ENCODE measurements around the gene METAP1D.
"Not testable (repeated sequence)": the region's sequence is repeated elsewhere in the genome, so short reads cannot be mapped to it uniquely, and the experiment has no call there.

METAP1D gene

DNA sequence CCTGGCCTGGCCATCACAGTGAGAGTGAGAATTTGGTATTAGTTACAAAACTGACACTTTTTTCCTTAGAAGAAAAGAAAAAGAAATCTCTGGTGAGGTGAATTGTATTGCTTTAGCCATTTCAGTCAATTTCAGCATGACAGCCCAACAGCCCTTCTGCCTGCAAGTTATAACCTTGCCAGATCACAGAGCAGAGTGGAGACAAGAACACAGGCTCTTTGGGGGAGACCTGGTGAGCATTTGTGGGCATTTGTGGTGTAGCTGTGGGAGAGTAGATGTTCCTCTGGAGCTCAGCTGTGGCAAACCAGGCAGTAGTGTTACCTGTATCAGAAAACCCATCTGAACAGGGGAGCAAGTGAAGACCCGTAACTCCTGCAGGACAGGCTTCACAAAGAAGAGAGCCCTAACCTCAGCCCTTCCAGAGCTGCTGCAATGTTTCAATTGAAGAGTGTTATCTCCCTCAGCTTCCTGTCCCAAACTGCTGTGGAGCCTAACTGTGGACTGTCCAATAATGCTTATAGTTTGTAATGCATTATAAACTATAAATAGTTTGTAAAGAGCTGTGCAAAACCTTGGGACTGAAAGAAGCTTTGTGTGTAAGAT, 62.8 kb downstream of the METAP1D start:
- no peak overlapping the region for H3K4me3 ChIP-seq (ENCODE audit: low read depth, low read length)
- TF ChIP-seq, protein P1, sequence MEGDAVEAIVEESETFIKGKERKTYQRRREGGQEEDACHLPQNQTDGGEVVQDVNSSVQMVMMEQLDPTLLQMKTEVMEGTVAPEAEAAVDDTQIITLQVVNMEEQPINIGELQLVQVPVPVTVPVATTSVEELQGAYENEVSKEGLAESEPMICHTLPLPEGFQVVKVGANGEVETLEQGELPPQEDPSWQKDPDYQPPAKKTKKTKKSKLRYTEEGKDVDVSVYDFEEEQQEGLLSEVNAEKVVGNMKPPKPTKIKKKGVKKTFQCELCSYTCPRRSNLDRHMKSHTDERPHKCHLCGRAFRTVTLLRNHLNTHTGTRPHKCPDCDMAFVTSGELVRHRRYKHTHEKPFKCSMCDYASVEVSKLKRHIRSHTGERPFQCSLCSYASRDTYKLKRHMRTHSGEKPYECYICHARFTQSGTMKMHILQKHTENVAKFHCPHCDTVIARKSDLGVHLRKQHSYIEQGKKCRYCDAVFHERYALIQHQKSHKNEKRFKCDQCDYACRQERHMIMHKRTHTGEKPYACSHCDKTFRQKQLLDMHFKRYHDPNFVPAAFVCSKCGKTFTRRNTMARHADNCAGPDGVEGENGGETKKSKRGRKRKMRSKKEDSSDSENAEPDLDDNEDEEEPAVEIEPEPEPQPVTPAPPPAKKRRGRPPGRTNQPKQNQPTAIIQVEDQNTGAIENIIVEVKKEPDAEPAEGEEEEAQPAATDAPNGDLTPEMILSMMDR (IDR thresholded peaks at IDR 0.05; ENCODE audit: low read depth, low read length): no peak

GRCh38 chr2:172063446-172063845, 63.7 kb downstream of the METAP1D start:
- H3K4me3 ChIP-seq (ENCODE audit: low read depth, low read length): no peak overlapping the region
- TF ChIP-seq, protein P1 (IDR thresholded peaks at IDR 0.05; ENCODE audit: low read depth, low read length): no peak

- H3K4me3 ChIP-seq (ENCODE audit: low read depth, low read length): no peak overlapping the region
- TF ChIP-seq, protein P1 (IDR thresholded peaks at IDR 0.05; ENCODE audit: low read depth, low read length): no peak
Measured at GRCh38 chr2:172065111-172065510, 65.4 kb downstream of the METAP1D start.

DNA sequence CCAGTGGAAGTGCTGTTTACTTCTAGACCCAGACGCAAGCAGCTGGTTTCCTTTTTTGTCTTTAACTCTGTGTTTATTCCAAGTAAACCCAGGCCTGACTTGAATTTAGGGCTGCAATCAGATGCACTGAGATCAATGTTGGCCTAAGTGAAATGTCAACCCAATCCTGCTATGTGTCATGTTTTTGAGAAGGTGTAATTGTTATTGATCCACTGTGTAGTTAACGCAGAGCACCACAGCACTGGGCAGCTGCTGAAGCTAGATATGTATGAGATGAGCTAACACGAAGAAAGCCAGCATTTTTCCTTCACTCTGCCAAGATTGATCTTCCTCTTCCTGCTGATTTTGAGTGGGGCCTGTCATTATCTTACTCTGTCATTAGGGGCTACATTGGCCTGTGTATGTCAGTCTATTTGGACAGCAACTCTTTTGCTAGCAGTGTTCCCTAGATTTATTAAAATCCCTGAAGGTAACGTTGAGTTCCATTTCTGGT, 66.7 kb downstream of the METAP1D start:
- no peak overlapping the region for H3K4me3 ChIP-seq (ENCODE audit: low read depth, low read length)
- TF ChIP-seq, protein P1 (IDR thresholded peaks at IDR 0.05; ENCODE audit: low read depth, low read length): no peak

- not testable (repeated sequence) for H3K4me3 ChIP-seq (ENCODE audit: low read depth, low read length)
Measured at GRCh38 chr2:172067905-172068304, 68.2 kb downstream of the METAP1D start.

DNA sequence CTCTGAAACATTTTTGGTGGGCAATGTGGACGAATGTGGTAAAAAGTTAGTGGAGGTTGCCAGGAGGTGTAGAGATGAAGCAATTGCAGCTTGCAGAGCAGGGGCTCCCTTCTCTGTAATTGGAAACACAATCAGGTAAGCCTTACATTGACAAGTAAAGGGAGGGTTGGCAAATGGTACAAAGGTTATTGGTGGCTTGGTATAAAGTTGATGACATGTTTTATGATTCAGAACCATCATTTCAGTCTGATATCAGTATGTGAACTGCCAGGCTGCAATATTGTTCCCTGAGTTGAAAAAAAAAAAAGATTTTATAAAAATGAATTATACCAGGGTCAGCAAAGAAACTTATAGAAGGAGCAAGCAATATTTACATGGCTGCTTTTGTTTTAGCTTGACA, 71.2 kb downstream of the METAP1D start:
- TF ChIP-seq, protein P1 (IDR thresholded peaks at IDR 0.05; ENCODE audit: low read depth, low read length): no peak
- no peak overlapping the region for H3K4me3 ChIP-seq (ENCODE audit: low read depth, low read length)

GRCh38 chr2:172072303-172072702, 72.5 kb downstream of the METAP1D start:
- TF ChIP-seq, protein P1 (IDR thresholded peaks at IDR 0.05; ENCODE audit: low read depth, low read length): no peak
- H3K4me3 ChIP-seq (ENCODE audit: low read depth, low read length): no peak overlapping the region

DNA sequence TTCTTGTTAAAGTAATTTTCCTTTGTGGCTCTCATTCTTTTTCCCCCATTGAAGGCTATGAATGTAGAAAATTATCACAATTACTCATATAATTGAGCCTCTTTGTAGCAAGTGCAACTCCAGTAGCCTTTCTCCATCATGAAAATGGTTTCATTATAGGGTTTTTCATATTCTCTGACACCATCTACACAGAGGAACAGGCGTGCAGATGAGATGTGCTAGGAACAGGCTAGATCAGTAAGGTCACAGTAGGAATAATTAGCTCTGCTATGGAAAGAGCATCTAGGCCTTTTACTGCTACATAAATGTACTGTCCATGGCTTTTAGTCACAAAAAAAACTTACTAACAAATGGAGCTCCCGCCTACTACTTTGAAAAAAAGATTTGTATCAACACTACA, 73.0 kb downstream of the METAP1D start:
- no peak overlapping the region for H3K4me3 ChIP-seq (ENCODE audit: low read depth, low read length)
- TF ChIP-seq, protein P1 (IDR thresholded peaks at IDR 0.05; ENCODE audit: low read depth, low read length): no peak
